Skin of body (tissue), 2 donors: Measurements from ENCODE around the gene PLCB1. TPM values are rescaled to one million over a fixed set of nuclear protein-coding genes. Genes with fewer than 3 reads are reported as not detected.
A peak's percentile ranks its signal among the peaks of the same experiment; 100 is the strongest.

ENCODE experiments used
- DNase-seq: peaks from one replicate; lab custom pipeline; 2025; lab: John Stamatoyannopoulos, UW
- total RNA-seq: library from RNA; depleted of rRNA; stranded (reverse); fragments of >200 nt; gene quantifications from one replicate; pipeline ENCODE4 v1.2.3, GENCODE V29; 2014

The PLCB1 gene
- total RNA-seq, 1 donor from 2014 or later = 23.8 TPM

- no peak for DNase-seq
These were observed 558.0 kb downstream of the PLCB1 start for GRCh38 chr20:8690074-8690473.

GRCh38 chr20:8693709-8694108, 561.6 kb downstream of the PLCB1 start:
- no peak for DNase-seq

- DNase-seq = no peak
These were observed 568.7 kb downstream of the PLCB1 start for GRCh38 chr20:8700756-8701155.

- DNase-seq = no peak
These were observed 575.1 kb downstream of the PLCB1 start for GRCh38 chr20:8706961-8707700.

- no peak for DNase-seq
These were observed 577.6 kb downstream of the PLCB1 start for GRCh38 chr20:8709627-8710026.

- no peak for DNase-seq
These were observed 579.4 kb downstream of the PLCB1 start for GRCh38 chr20:8711501-8711900.

- no peak for DNase-seq
These were observed 582.1 kb downstream of the PLCB1 start for GRCh38 chr20:8714206-8714605.

- no peak for DNase-seq
These were observed 586.2 kb downstream of the PLCB1 start for GRCh38 chr20:8718279-8718678.

GRCh38 chr20:8720089-8720488, 588.0 kb downstream of the PLCB1 start:
- peak; percentile 1 for DNase-seq

- DNase-seq = peak; percentile 15
These were observed 589.0 kb downstream of the PLCB1 start for GRCh38 chr20:8721098-8721497.

GRCh38 chr20:8722277-8722928, 590.3 kb downstream of the PLCB1 start:
- peak; percentile 26 for DNase-seq

GRCh38 chr20:8723296-8723695, 591.2 kb downstream of the PLCB1 start:
- DNase-seq = no peak

GRCh38 chr20:8724884-8725283, 592.8 kb downstream of the PLCB1 start:
- DNase-seq = no peak

GRCh38 chr20:8726460-8726859, 594.4 kb downstream of the PLCB1 start:
- DNase-seq = no peak

GRCh38 chr20:8735014-8735413, 602.9 kb downstream of the PLCB1 start:
- DNase-seq = no peak

- no peak for DNase-seq
These were observed 603.6 kb downstream of the PLCB1 start for GRCh38 chr20:8735674-8736073.

GRCh38 chr20:8740265-8740664, 608.2 kb downstream of the PLCB1 start:
- no peak for DNase-seq

GRCh38 chr20:8744228-8744844, 612.3 kb downstream of the PLCB1 start:
- DNase-seq = no peak

- DNase-seq = no peak
These were observed 617.0 kb downstream of the PLCB1 start for GRCh38 chr20:8749101-8749500.

- DNase-seq = no peak
These were observed 617.9 kb downstream of the PLCB1 start for GRCh38 chr20:8749986-8750385.

GRCh38 chr20:8755340-8756118, 623.5 kb downstream of the PLCB1 start:
- no peak for DNase-seq

- no peak for DNase-seq
These were observed 624.3 kb downstream of the PLCB1 start for GRCh38 chr20:8756410-8756809.
